IPS DF 4.7 (cell line): ENCODE data around the gene CACNB3.

ENCODE experiments used
- DNase-seq: peaks from one replicate; pipeline ENCODE4 v3.0.0-alpha.2; 2013; ENCODE audit warnings: low spot score; ENCODE audit errors: extremely low read depth

CACNB3 gene

DNA sequence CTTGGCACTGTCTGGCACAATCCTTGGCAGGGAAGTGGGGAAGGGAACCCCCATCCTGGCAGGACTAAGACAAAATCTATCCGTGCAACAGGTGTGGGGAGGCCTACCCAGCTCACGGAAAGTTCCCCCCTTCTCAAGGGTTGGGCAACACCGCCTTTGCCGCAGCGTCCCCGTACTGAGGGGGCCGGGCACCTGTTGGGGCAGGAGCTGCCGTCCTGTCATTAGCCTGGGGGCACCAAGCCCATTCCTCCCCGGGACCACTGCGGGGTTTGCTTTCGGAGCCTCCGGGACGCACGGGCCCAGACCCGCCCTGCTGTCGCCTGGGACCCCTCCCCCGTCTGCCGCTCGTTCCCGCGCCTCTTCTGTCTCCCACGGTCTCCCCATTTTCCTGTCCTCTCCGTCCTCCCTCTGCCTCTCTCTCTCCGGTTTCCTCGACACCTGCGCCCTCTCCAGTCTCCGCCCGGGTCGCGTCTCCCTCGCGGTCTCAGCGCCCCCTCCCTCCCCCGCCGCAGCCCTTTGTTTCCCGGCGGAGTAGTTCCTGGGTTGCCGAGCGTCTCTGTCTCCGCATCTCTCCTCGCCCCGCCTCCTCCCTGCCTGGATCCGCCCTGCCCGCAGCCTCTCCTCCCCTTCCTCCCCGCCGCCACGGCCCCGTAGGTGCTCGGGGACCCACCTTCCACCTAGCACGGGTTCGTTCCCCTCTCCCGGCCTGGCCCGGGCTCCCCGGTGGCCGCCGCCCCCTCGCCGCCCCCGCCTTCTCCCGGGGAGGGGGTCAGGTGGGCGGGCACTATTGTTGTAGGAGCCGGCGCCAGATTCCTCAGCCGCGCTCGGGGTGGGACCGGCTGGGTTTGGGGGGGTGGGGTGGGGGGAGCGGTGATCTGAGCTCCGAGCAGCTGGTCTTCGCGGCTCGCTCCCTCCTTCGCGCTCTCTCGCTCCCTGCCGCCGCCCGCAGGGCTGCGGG is at the start of gene CACNB3:
Gene CACNB3, plus strand, starts transcription at position 624 of the 958 bp plus-strand sequence. CDS start 434 bp downstream, outside the sequence.
- DNase-seq, result no peak

DNA sequence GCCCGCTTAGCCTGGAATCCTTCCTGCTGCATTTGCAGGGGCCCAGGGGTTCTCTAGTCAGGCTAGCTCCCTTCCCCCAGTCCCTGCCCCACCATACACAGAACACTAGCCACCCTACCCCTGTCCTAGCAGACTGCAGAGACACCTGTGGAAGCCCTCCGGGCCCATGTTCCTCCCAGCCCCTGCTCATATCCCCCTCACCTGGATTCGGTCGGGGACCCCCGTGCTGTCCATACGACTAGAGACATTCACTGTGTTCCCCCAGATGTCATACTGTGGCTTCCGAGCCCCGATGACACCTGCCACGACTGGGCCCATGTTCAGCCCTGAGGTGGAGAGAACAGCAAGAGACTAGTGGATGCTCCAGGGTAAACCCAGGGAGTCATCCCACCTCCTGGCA is 49.6 kb upstream of the CACNB3 start:
- DNase-seq, result no peak

DNA sequence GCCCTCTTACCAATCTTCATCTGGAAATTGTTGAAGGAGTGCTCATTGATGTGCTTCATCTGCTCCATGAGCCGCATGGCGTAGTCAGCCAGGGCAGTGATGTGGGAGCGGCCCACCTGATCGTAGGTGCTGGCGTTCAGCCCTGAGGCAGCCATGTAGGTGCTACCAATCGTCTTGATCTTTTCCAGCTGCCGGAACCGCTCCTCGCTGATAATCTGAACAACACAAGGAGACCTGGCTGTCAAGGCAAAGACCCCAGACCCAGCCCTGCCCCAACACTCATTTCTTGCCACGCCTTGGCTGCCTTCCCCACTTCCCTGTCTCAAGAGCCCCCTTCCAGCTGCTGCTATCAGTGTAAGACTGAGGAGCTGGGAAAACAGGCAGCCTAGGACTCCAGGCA is 47.5 kb upstream of the CACNB3 start:
- DNase-seq, result no peak

- no peak for DNase-seq
Observed at GRCh38 chr12:48771588-48772112, 46.6 kb upstream of the CACNB3 start.

DNA sequence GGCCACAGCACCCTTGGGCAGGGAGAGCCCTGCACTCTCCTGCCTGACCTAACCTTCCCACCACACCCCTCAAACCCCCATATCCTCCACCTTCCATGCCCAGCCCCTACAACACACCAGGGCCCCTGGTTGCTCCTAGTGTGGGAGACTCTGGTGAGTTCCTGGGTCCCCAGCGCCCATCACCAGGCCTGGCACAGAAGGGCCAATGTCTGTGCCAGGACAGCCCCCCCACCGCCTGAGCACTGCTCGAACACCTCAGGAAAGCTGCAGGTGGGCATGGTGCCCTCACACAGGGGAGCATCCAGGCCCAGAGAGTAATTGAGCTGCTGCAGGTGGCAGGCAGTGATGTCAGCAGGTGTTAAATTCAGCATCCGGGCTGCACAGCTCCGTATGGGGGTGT is 44.6 kb upstream of the CACNB3 start:
- DNase-seq, result no peak

DNA sequence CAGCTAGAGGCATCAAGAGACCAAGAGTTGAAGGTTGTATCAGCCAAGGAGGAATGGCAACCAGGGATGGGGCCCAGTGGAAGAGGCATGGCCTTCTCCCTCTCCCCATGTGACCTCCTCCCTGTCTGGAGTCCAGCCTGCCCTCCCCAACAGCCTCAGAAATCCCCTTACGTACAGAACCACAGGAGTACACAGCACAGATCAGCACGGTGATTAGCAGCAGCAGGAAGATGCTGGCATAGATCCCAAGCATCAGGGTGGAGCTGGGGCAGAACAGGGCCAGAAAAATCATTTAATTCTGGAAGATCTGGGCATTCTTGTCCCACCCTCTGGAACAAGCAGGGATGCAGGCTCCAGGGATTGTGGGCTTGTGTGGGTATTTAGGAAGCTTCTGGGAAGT is 43.8 kb upstream of the CACNB3 start:
- DNase-seq, result no peak

- no peak for DNase-seq
Observed at GRCh38 chr12:48775299-48775698, 43.0 kb upstream of the CACNB3 start.

DNA sequence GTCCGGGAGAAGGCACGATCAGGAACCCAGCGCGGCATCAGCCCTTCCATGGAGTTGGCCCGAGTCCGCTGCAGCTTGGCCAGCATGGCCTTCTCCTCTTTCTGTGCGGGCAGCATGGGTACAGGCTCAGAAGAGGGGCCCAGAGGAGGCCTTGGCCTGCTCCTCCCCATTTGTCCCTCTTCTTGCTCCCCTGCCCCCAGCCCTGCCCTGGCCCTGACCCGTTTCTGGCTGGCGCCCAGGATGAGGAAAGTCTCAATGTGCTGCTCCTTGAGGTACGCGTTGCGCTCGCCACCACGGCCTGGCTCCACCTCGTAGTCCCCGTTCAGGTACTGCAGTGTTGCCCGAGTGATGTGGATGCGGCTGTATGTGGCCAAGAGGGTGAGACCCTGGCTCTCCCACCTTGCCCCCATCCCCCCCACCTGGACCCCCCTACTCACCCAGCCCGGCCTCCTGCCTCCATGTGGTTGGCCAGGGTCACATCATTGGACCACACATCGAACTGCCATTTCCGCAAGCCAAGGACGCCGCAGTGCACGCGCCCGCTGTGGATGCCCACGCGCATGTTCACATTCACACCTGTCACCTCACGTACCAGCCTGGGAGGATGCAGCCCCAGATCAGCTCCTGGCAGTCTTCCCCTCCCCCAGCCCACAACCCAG is 42.2 kb upstream of the CACNB3 start:
- DNase-seq, result no peak

DNA sequence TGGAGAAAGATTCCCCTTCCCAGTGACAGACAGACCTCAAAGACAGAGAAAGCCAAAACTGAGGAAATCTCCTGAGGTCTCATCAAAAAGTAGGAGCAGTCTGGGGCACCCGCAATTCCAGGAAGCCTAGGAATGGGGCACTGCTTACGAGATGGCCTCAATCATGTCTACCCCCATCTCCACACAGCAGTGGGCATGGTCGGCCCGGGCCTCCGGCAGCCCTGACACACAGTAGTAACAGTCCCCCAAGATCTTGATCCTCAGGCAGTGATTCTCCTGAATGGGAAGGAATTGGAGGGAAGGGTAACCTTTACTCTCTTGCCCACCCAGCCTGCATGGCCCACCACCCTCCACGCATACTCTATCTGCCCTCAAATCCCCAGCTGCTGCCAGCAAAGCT is 41.3 kb upstream of the CACNB3 start:
- no peak for DNase-seq

GRCh38 chr12:48777501-48778400 is 40.5 kb upstream of the CACNB3 start:
- DNase-seq, result no peak

DNA sequence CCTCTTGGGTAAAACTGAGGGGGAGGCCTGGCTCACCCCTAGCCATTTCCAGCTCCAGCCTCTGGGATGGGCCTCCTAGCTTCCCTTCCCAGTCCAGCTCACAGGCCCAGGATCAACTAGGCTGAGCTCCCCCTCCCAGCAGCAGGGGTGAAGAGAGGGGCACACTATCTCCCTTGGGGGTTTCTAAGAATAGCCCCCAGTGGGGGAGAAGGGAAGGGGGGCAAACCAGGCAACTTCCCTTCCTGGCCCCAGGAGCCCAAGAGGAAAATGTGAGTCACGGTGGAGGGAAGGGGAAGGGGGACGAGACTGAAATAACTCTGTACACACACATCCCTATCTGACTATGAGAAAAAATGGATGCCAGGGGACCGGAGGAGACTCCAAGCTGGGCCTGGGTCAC is 38.4 kb upstream of the CACNB3 start:
- no peak for DNase-seq

- DNase-seq, result no peak
Observed at GRCh38 chr12:48780381-48781025, 37.8 kb upstream of the CACNB3 start.

DNA sequence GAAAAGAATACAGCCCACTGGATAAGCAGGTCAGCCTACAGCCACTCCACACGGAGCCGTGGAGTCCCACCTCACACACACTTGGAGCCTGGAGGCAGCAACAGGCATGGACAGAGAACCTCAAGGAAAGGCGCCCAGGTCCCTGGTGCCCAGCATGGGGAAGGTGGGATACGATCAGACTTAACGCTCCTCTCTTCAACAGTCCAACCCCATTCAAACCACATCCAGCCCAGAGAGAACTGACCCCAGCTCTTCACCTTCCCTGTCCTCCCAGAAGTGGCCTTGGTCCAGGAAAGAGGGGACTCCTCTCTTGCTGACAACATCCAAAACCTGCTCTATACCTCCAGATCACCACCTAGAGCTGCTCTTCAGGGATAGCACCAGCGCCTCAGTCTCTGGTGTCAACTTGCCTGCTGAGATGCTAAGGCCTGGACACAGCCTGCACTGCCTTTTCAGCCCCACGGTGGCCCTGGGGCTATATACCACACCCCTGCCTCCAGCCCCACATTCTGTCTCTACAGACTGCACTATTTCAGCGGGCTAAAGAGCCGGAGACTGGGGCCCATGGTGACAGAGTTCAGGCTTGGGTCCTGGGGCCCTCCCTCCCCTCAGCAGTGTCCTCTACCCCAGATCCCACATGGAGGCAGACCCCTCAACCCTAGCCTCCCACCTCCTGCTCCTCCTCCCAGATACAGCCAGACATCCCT is 36.4 kb upstream of the CACNB3 start:
- DNase-seq, result no peak

- DNase-seq, result no peak
Observed at GRCh38 chr12:48782457-48783395, 35.6 kb upstream of the CACNB3 start.

GRCh38 chr12:48783432-48783831 is 34.9 kb upstream of the CACNB3 start:
- no peak for DNase-seq

DNA sequence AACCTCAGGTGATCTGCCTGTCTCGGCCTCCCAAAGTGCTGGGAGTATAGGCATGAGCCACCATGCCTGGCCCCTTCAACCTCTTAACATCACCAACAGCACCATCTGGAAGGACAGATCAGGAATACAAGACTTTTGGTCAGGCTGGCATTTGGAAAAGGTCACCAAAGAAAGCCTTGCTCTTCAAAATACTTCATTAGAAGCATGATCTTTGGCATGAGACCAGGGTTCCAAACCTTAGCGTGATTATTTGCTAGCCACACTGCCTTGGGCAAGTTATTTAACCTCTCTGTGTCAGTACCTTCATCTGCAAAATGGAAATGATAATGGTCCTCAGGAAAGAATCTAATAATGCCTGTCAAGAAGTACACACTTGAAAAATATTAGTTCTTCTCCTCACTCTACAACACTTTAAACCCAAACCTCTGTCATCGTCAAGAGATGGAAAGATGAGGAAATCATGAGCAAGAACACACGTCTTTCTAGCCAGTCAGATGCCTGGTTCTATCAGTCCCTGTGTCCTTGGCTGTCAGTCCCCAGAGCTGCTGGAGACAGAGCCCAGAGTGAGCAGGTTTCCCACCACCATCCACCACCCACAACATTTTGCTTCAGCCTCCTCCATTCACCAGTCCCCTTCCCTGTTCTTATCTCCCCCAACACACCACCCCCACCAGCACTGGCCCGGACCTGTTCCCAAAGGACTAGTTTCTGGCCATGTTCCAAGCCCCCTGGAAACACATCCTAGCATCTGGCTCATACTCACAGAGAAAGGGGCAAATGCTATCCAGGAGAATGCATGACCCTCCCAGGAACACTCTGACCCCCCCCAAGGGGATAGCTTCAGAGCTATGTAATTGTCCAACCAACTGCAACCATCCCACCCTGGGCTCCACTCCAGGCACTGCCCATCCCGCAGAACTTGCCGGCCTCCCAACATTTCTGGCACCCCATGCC is 31.4 kb upstream of the CACNB3 start:
- DNase-seq, result no peak

- DNase-seq, result no peak
Observed at GRCh38 chr12:48787791-48788523, 30.3 kb upstream of the CACNB3 start.
